Measurements from ENCODE around the gene SLC12A2. TPM values are rescaled to one million over a fixed set of nuclear protein-coding genes. Genes with fewer than 3 reads are reported as not detected.

The SLC12A2 gene
- total RNA-seq, 2 experiments from 2014 or later: 20.6 to 36.5 TPM

DNA sequence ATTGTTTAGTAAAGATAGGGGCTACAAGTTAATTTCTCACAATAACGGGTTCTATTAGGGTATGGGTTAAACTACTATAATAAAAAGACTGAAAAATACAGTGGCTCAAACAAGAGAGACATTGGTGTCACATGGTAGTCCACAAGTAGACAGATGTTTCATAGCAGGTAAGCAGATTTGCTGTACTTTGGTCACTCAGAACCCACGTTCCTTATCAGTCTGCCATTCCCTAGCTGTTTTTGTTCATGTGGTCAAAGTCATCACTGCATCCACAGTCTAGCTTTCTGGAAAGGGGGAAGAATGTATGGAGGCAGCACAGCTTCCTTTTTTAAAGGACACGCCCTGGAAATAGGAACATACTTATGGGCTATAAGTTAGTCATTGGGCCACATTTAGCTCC is 73.0 kb downstream of the SLC12A2 start:
- Histone ChIP-seq H4K20me1 (ENCODE audit: insufficient read depth, low read length) (no peaks in the 10 kb centered on the region), H2AFZ (ENCODE audit: low read length) (no peak overlapping the region), H3K27ac (ENCODE audit: low read depth, low read length, poor library complexity, severe bottlenecking) (no peak overlapping the region), H3K9me2 (ENCODE audit: insufficient read depth, low read length) (no peaks in the 10 kb centered on the region), H3K36me3 (ENCODE audit: insufficient read depth, low read length) (peaks cover 87% of the 10 kb centered on the region), H3K79me2 (ENCODE audit: insufficient read depth, low read depth, low read length) (no peaks in the 10 kb centered on the region), H3K4me3 (ENCODE audit: low read depth, low read length, poor library complexity, severe bottlenecking) (no peak overlapping the region), H3K9me3 (ENCODE audit: low read length) (no peaks in the 10 kb centered on the region), H3K4me2 (ENCODE audit: low read length) (no peak overlapping the region), H3K4me1 (ENCODE audit: insufficient read depth, low read length, poor library complexity, severe bottlenecking) (no peaks in the 10 kb centered on the region)
- intact Hi-C loops (cut with micrococcal nuclease; ENCODE audit: unreplicated experiment): no loop called here
- no TSS peak for BruUV-seq (replicated peaks)
- no peak for TF ChIP-seq EZH2phosphoT487 (IDR thresholded peaks at IDR 0.05; ENCODE audit: borderline replicate concordance, low read depth, low read length)
- TF ChIP-seq, protein P1, sequence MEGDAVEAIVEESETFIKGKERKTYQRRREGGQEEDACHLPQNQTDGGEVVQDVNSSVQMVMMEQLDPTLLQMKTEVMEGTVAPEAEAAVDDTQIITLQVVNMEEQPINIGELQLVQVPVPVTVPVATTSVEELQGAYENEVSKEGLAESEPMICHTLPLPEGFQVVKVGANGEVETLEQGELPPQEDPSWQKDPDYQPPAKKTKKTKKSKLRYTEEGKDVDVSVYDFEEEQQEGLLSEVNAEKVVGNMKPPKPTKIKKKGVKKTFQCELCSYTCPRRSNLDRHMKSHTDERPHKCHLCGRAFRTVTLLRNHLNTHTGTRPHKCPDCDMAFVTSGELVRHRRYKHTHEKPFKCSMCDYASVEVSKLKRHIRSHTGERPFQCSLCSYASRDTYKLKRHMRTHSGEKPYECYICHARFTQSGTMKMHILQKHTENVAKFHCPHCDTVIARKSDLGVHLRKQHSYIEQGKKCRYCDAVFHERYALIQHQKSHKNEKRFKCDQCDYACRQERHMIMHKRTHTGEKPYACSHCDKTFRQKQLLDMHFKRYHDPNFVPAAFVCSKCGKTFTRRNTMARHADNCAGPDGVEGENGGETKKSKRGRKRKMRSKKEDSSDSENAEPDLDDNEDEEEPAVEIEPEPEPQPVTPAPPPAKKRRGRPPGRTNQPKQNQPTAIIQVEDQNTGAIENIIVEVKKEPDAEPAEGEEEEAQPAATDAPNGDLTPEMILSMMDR (conservative IDR thresholded peaks at IDR 0.05; ENCODE audit: low read length): no peak
- CTCF ChIA-PET (ENCODE audit: unreplicated experiment): interaction anchor here (1.0 kb wide), 1 partner anchor 28 kb away, joined by 3 read pairs; no protein-coding TSS in a partner anchor
- no peak for DNase-seq (ENCODE audit: low spot score)
- POLR2A ChIA-PET: interaction anchor here (0.5 to 2.4 kb wide), 4 partner anchors 8 to 210 kb away, joined by 3 to 6 read pairs (median 3); no protein-coding TSS in a partner anchor

DNA sequence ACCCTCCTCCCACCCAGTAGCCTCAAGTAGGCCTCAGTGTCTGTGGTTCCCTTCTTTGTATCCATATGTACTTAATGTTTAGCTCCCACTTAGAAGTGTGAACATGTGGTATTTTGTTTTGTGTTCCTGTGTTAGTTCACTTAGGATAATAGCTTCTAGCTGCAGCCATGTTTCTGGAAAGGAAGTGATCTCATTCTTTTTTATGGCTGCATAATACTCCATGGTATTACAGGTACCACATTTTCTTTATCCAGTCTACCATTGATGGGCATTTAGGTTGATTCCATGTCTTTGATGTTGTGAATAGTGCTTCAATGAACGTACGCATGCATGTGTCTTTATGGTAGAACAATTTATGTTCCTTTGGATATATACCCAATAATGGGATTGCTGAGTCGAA is 74.8 kb downstream of the SLC12A2 start:
- peaks cover 88% of the 10 kb centered on the region for H3K36me3 ChIP-seq (ENCODE audit: insufficient read depth, low read length)
- intact Hi-C loops (cut with micrococcal nuclease; ENCODE audit: unreplicated experiment): no loop called here
- BruUV-seq (replicated peaks): no TSS peak

DNA sequence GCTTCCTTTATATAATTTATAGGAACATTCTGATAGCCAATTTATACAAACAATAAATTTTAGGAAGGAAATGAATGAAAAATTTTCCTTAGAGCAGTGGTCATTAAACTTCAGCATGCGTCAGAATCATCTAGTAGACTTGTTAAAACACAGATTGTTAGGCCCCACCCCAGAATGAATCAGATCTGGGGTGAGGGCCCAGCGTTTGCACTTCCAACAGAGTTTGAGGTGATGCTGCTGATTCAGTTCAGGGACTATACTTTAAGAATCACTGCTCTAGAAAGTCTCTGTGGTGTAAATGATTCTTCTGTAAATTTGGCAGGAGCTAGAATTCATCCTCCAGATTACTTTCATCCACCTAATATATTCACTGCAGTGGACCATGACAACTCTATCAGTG is 80.4 kb downstream of the SLC12A2 start:
- H2AFZ ChIP-seq (ENCODE audit: low read length): no peak overlapping the region
- CTCF ChIA-PET (ENCODE audit: unreplicated experiment): no interaction called here
- TF ChIP-seq EZH2phosphoT487 (IDR thresholded peaks at IDR 0.05; ENCODE audit: borderline replicate concordance, low read depth, low read length): no peak
- TF ChIP-seq, protein P1 (conservative IDR thresholded peaks at IDR 0.05; ENCODE audit: low read length): no peak
- no peaks in the 10 kb centered on the region for H3K79me2 ChIP-seq (ENCODE audit: insufficient read depth, low read depth, low read length)
- H3K36me3 ChIP-seq (ENCODE audit: insufficient read depth, low read length): peaks cover 71% of the 10 kb centered on the region
- no peak overlapping the region for H3K4me3 ChIP-seq (ENCODE audit: low read depth, low read length, poor library complexity, severe bottlenecking)
- POLR2A ChIA-PET: no interaction called here
- BruUV-seq (replicated peaks): no TSS peak
- no peak for DNase-seq (ENCODE audit: low spot score)
- intact Hi-C loops (cut with micrococcal nuclease; ENCODE audit: unreplicated experiment): no loop called here
- H3K27ac ChIP-seq (ENCODE audit: low read depth, low read length, poor library complexity, severe bottlenecking): no peak overlapping the region
- H3K9me3 ChIP-seq (ENCODE audit: low read length): no peaks in the 10 kb centered on the region
- H3K4me2 ChIP-seq (ENCODE audit: low read length): no peak overlapping the region
- no peaks in the 10 kb centered on the region for H3K9me2 ChIP-seq (ENCODE audit: insufficient read depth, low read length)
- no peaks in the 10 kb centered on the region for H4K20me1 ChIP-seq (ENCODE audit: insufficient read depth, low read length)
- H3K4me1 ChIP-seq (ENCODE audit: insufficient read depth, low read length, poor library complexity, severe bottlenecking): no peaks in the 10 kb centered on the region

More for the DNA sequence above, 74.8 kb downstream of the SLC12A2 start:
- H3K9me3 ChIP-seq (ENCODE audit: low read length): no peaks in the 10 kb centered on the region
- no peak overlapping the region for H2AFZ ChIP-seq (ENCODE audit: low read length)
- H3K79me2 ChIP-seq (ENCODE audit: insufficient read depth, low read depth, low read length): no peaks in the 10 kb centered on the region
- no peaks in the 10 kb centered on the region for H4K20me1 ChIP-seq (ENCODE audit: insufficient read depth, low read length)
- DNase-seq (ENCODE audit: low spot score): no peak
- H3K27ac ChIP-seq (ENCODE audit: low read depth, low read length, poor library complexity, severe bottlenecking): no peak overlapping the region
- no peak overlapping the region for H3K4me2 ChIP-seq (ENCODE audit: low read length)
- no peaks in the 10 kb centered on the region for H3K4me1 ChIP-seq (ENCODE audit: insufficient read depth, low read length, poor library complexity, severe bottlenecking)
- no peak overlapping the region for H3K4me3 ChIP-seq (ENCODE audit: low read depth, low read length, poor library complexity, severe bottlenecking)
- TF ChIP-seq, protein P1 (conservative IDR thresholded peaks at IDR 0.05; ENCODE audit: low read length): no peak
- ChIA-PET CTCF (ENCODE audit: unreplicated experiment) (no interaction called here), POLR2A (interaction anchor here (1.2 to 2.4 kb wide), 2 partner anchors 29 to 76 kb away, joined by 3 to 6 read pairs; no protein-coding TSS in a partner anchor)
- no peaks in the 10 kb centered on the region for H3K9me2 ChIP-seq (ENCODE audit: insufficient read depth, low read length)
